Fibroblast of the aortic adventitia (primary cell): ENCODE data around the gene GPATCH2. TPM values are rescaled to one million over a fixed set of nuclear protein-coding genes. Genes with fewer than 3 reads are reported as not detected.
A peak's percentile ranks its signal among the peaks of the same experiment; 100 is the strongest.

ENCODE experiments used
- DNase-seq: peaks from one replicate; pipeline ENCODE4 v3.0.0-alpha.2; 2010; ENCODE audit warnings: low read depth
- H3K4me3 ChIP-seq: 2 replicates; pipeline ENCODE4 v1.5.1; 2011; ENCODE audit warnings: low read depth, mild to moderate bottlenecking, control low read depth, low read length, moderate library complexity
- total RNA-seq: library from RNA; depleted of rRNA; stranded (reverse); fragments of >200 nt; gene quantifications from 2 replicates; pipeline ENCODE4 v1.2.3, GENCODE V29; 2012; ENCODE audit warnings: low replicate concordance
- TF ChIP-seq, protein P1 (sequence below): IDR thresholded peaks from 2 replicates; pipeline ENCODE4 v1.5.1; 2011; ENCODE audit warnings: mild to moderate bottlenecking, low read length, control low read depth, inconsistent platforms; ENCODE audit not compliant: insufficient read depth

Gene GPATCH2
- total RNA-seq, 1 donor, result 23.6 TPM

DNA sequence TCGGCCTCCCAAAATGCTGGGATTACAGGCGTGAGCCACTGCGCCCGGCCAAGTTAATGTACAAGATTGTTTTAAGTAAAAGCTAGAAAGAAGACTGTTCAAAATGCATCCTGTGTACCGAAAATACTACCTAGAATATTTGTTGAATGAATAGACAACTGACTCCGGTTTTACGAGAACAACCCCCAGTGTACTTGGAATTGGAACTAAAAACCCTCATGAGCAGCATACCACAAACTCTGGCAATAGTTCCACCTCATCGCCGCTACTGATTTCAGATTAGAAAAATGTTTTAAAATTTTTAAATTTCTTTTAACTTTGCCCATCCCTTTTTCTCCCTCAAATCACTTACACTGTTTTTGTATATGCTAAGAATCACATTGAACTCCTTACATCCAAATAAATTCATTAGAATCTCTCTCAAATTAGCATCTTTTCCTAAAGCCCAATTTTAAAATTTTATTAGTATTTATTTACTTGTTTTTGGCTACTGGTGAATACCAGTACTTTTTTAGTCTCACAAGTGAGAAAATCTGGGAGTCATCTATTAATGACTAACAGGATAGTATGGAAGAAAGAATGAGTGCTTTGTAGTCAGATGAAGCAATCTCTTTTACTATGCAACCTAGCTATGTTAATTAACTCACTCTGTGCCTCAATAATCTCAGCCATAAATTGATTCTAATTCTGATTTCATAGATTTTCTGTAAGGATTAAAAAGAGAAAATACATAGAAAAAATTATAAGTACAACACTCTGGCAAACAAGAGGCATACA, 95.1 kb downstream of the GPATCH2 start:
- DNase-seq, result no peak
- H3K4me3 ChIP-seq, result no peak overlapping the region
- TF ChIP-seq, protein P1, sequence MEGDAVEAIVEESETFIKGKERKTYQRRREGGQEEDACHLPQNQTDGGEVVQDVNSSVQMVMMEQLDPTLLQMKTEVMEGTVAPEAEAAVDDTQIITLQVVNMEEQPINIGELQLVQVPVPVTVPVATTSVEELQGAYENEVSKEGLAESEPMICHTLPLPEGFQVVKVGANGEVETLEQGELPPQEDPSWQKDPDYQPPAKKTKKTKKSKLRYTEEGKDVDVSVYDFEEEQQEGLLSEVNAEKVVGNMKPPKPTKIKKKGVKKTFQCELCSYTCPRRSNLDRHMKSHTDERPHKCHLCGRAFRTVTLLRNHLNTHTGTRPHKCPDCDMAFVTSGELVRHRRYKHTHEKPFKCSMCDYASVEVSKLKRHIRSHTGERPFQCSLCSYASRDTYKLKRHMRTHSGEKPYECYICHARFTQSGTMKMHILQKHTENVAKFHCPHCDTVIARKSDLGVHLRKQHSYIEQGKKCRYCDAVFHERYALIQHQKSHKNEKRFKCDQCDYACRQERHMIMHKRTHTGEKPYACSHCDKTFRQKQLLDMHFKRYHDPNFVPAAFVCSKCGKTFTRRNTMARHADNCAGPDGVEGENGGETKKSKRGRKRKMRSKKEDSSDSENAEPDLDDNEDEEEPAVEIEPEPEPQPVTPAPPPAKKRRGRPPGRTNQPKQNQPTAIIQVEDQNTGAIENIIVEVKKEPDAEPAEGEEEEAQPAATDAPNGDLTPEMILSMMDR, result no peak

DNA sequence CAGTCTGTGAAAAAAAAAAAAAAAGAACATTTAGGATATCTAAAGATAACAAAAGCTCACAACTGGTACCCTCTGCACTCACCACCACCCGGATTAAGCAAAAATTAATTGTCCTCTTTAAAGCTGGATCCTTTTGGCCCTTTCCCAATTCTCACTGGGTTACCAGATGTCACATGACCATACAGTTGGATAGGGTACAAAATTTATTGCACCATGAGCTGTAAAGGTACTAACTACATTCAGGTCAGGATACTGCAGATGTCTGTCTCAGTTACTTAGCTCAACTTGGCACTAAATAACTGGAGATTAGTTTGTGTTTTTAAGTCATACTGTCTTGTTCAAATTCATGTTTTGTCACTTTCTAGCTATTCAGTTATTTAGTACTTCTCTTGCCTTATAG, 96.3 kb downstream of the GPATCH2 start:
- peak; percentile 29 for DNase-seq
- TF ChIP-seq, protein P1, result no peak
- no peak overlapping the region for H3K4me3 ChIP-seq

DNA sequence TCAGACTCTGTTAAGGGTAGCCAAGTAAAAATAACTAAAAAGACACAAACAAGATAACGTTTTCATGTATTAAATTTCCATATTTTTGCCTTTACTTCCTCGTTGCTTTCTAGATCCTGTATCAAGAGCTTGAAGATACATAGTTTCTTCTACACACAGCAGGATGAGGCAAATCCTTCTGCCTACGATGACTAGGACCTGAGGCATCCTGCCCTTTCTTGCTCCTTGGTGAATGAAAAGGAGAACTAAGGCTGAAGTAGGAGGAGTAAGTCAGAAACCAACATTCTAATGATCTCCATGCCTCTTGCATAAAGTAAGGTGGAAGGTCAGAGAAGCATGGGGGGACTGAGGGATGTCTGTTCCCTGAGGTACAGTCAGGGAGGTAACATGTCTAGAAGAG, 102.6 kb downstream of the GPATCH2 start:
- H3K4me3 ChIP-seq, result no peak overlapping the region
- TF ChIP-seq, protein P1, result no peak
- DNase-seq, result peak; percentile 44

DNA sequence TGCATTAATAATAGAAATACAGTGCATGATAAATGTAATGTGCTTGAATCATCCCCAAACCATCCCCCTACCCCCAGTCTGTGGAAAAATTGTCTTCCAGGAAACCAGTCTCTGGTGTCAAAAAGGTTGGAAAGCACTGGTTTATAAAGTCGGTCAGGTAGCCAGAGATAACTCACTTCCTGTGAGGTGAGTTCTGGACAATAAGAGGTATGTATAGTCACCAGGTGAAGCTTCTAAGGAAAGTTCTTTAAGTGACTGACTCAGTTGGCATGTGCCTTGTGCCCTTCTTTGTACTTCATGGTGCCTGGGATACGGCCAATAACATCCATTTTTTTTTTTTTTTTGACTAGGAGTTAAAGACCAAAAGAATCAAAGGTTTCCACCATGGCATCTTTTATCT, 103.7 kb downstream of the GPATCH2 start:
- no peak overlapping the region for H3K4me3 ChIP-seq
- no peak for DNase-seq
- TF ChIP-seq, protein P1, result no peak

DNA sequence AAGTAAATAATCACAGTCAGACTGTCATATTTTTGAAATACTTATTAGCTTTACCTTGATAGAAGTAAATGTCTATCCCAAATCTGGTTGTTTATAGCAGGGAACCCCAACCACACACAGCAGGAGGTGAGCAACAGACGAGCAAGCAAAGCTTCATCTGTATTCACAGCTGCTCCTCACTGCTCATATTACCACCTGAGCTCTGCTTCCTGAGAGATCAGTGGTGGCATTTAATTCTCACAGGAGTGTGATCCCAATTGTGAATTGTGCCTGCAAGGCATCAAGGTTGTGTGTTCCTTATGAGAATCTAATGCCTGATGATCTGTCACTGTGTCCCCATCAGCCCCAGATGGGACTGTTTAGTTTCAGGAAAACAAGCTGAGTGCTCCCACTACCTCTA, 104.3 kb downstream of the GPATCH2 start:
- H3K4me3 ChIP-seq, result no peak overlapping the region
- TF ChIP-seq, protein P1, result no peak
- DNase-seq, result no peak

DNA sequence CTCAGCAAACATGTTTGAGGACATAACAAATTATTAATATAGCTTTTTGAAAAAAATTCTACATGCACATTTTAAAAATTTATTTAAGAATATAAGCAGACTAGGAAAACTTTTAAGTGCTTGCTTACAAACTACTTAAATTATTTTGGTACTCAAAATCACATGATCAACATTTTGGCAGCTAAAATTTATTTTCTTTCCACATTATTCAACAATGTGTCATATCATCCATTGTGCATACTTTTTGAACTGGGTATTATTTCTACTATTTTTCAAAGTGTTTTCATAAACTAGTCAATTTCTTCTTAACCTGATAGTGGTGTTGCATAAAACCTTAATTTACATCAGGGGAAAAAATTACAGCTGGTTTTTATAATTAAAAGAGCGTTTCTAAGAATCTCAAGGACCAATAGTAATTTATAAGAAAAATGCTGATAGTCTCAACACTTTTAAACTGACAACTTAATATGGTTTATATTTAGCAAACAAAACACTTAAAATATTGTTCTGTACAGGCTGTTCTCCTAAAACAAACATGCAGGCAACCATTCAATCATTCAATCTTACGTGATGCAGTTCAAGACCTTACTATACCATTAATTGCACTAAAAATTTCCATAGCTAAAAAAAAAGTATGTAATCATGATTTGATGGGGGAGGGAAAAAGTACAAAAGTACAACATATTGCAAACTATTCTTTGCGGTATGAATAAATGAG, 105.0 kb downstream of the GPATCH2 start:
- no peak overlapping the region for H3K4me3 ChIP-seq
- TF ChIP-seq, protein P1, result no peak
- peak; percentile 63 for DNase-seq
